Gastrocnemius medialis (tissue), 4 donors: ENCODE measurements around the gene KIF16B.

Experiments
- CTCF ChIP-seq, 5 experiments: fragments of 450-650 bp in 3 of 5; fragments of 200-600 bp in 2 of 5; sonication (generic) in 2 of 5; IDR thresholded peaks in 4 of 5; conservative IDR thresholded peaks in 1 of 5; 1 replicate in 4 of 5; 2 replicates in 1 of 5; pipeline ENCODE4 v1.5.1; 2016 to 2019; ENCODE audit warnings: antibody characterized with exemption in 5 of 5, mild to moderate bottlenecking in 3 of 5, moderate library complexity in 3 of 5
- POLR2A ChIP-seq, 2 donors: fragments of 450-650 bp; IDR thresholded peaks; one replicate each; pipeline ENCODE4 v1.6.1; 2017; ENCODE audit warnings: antibody characterized with exemption in 2 of 2, mild to moderate bottlenecking in 2 of 2, moderate library complexity in 2 of 2

GRCh38 chr20:16385462-16385861 is 187.8 kb downstream of the KIF16B start:
- no peak for TF ChIP-seq POLR2A (IDR thresholded peaks at IDR 0.05)
- no peak for TF ChIP-seq CTCF (IDR thresholded peaks at IDR 0.05 in 4 of 5, conservative IDR thresholded peaks at IDR 0.05 in 1 of 5)
